Neural cell (in vitro differentiated cells): Measurements from ENCODE around the gene VAV2.

Source experiments
- EP300 ChIP-seq: fragments of 450-650 bp; conservative IDR thresholded peaks from 2 replicates; pipeline ENCODE4 v1.6.1; 2014; ENCODE audit warnings: antibody characterized with exemption, mild to moderate bottlenecking, moderate library complexity; ENCODE audit not compliant: poor library complexity, severe bottlenecking
- EZH2 ChIP-seq: fragments of 200-600, 300-800 bp; shearing (Covaris generic), sonication (generic); IDR thresholded peaks from 2 replicates; pipeline ENCODE4 v1.6.1; 2014; ENCODE audit warnings: antibody characterized with exemption, low read length, borderline replicate concordance, mild to moderate bottlenecking; ENCODE audit not compliant: insufficient read depth, poor library complexity, severe bottlenecking
- MXI1 ChIP-seq: fragments of 450-650 bp; conservative IDR thresholded peaks from 2 replicates; pipeline ENCODE4 v1.6.1; 2014; ENCODE audit warnings: antibody characterized with exemption, mild to moderate bottlenecking; ENCODE audit not compliant: poor library complexity, severe bottlenecking
- POLR2AphosphoS5 ChIP-seq: IDR thresholded peaks from 2 replicates; pipeline ENCODE4 v1.6.1; 2012
- RAD21 ChIP-seq: fragments of 450-650 bp; conservative IDR thresholded peaks from 2 replicates; pipeline ENCODE4 v1.6.1; 2014; ENCODE audit warnings: antibody characterized with exemption, mild to moderate bottlenecking, moderate library complexity
- REST ChIP-seq: IDR thresholded peaks from 2 replicates; pipeline ENCODE4 v1.6.1; 2012; ENCODE audit warnings: borderline replicate concordance
- TAF1 ChIP-seq: IDR thresholded peaks from 2 replicates; pipeline ENCODE4 v1.6.1; 2012; ENCODE audit warnings: low read depth
- TF ChIP-seq, protein P1 (sequence below): fragments of 450-650 bp; IDR thresholded peaks from 2 replicates; pipeline ENCODE4 v1.5.1; 2014; ENCODE audit warnings: antibody characterized with exemption, mild to moderate bottlenecking, moderate library complexity; ENCODE audit not compliant: poor library complexity, severe bottlenecking

DNA sequence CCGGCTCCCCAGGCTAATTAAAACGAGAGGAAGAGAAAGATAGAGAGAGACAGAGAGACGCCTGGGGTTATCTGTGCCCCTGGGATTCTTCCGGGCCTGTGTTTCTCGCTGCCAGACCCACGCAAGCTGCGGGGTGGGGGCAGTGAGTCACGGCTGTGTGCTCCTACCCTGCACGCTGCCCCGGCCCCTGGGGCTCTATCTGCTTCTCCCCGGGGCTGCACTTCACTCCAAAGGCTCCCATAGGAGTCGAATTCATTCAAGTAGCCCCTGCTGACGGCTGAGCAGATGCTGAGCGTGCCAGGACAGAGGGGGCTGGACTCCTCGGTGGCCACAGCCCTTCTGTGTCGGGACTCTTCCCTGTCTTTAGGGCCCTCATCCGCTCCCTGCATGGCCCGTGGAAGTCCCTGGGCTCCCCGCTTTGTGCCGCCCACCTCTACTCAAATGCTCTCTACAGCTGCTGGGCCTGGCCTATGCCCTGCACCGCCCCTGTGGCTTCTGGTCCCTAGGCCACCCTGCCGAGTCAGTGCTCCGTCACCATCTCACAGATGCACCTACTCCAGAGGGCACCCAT lies 276.7 kb downstream of the VAV2 start:
- TF ChIP-seq, protein P1, sequence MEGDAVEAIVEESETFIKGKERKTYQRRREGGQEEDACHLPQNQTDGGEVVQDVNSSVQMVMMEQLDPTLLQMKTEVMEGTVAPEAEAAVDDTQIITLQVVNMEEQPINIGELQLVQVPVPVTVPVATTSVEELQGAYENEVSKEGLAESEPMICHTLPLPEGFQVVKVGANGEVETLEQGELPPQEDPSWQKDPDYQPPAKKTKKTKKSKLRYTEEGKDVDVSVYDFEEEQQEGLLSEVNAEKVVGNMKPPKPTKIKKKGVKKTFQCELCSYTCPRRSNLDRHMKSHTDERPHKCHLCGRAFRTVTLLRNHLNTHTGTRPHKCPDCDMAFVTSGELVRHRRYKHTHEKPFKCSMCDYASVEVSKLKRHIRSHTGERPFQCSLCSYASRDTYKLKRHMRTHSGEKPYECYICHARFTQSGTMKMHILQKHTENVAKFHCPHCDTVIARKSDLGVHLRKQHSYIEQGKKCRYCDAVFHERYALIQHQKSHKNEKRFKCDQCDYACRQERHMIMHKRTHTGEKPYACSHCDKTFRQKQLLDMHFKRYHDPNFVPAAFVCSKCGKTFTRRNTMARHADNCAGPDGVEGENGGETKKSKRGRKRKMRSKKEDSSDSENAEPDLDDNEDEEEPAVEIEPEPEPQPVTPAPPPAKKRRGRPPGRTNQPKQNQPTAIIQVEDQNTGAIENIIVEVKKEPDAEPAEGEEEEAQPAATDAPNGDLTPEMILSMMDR, result no peak
- TF ChIP-seq REST, result no peak
- TF ChIP-seq RAD21, result no peak
- TF ChIP-seq TAF1, result no peak
- no peak for TF ChIP-seq EZH2
- no peak for TF ChIP-seq EP300
- no peak for TF ChIP-seq MXI1
- TF ChIP-seq POLR2AphosphoS5, result no peak
